GM12873 (cell line): ENCODE measurements around the gene PACSIN3.

Source experiments
- CTCF ChIP-seq: IDR thresholded peaks from 2 replicates; pipeline ENCODE4 v1.5.1; 2012; ENCODE audit warnings: low read depth, mild to moderate bottlenecking, moderate library complexity, low read length, control low read depth; ENCODE audit not compliant: insufficient read depth; ENCODE audit errors: missing control alignments

The PACSIN3 gene

GRCh38 chr11:47222696-47223095, 36.5 kb upstream of the PACSIN3 start:
- TF ChIP-seq CTCF, result no peak

- TF ChIP-seq CTCF, result no peak
These were observed 34.2 kb upstream of the PACSIN3 start for GRCh38 chr11:47220401-47220821.

DNA sequence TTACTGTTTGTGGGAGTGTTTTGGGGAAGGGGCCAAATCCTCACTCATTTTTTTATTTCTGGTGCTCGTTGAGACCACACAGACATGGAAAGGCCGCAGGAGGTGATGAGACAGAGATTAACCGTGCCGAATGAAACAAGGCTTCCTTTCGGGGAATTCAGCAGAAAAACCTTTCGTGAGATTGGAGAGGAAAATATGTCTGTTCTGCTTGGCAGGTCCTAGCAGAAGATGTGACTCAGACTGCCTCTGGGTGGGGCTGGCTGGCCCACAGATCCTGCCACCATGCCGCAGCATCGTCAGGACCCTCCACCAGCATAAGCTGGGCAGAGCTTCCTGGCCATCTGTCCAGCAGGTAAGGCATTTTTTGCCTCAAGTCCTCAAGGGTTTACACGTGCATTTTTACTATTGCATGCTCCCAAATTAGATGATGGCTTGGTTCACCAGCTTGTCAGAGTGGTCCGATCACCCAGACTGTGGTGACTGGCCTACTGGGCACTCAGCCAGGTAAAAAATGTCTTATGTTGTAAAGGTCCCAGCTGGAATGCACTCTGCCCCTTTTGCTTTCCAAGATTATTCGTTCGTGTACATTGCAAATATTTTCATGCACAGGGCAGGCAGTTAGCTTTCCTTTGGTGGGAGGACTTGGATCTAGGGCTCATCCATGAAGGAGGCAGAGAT, 30.0 kb upstream of the PACSIN3 start:
- TF ChIP-seq CTCF, result peak; percentile 39

GRCh38 chr11:47215366-47215910, 29.2 kb upstream of the PACSIN3 start:
- TF ChIP-seq CTCF, result no peak

GRCh38 chr11:47213950-47214565, 27.8 kb upstream of the PACSIN3 start:
- TF ChIP-seq CTCF, result no peak

- TF ChIP-seq CTCF, result no peak
These were observed 26.7 kb upstream of the PACSIN3 start for GRCh38 chr11:47212938-47213337.

GRCh38 chr11:47208628-47209027, 22.4 kb upstream of the PACSIN3 start:
- TF ChIP-seq CTCF, result no peak
